ENCODE data around the gene SLC17A7.

SLC17A7 gene

GRCh38 chr19:49425922-49426592 is 15.3 kb downstream of the SLC17A7 start:
- no peak for DNase-seq

GRCh38 chr19:49425178-49425577 is 16.1 kb downstream of the SLC17A7 start, which contains the start of gene GFY:
GFY (plus strand) TSS chr19:49425388; CDS start chr19:49426431, 1,043 bp downstream.
- no peak for DNase-seq

GRCh38 chr19:49423985-49424303 is 17.4 kb downstream of the SLC17A7 start:
- peak in 1 of 2 donors; percentile 58 for DNase-seq

- no peak for DNase-seq
These were observed 18.0 kb downstream of the SLC17A7 start, which contains the start of gene PTH2 for GRCh38 chr19:49423071-49423984. PTH2 (minus strand) TSS chr19:49423441; CDS start chr19:49423339, 102 bp downstream.

- peak; percentile 37 to 55 for DNase-seq
These were observed 18.8 kb downstream of the SLC17A7 start for GRCh38 chr19:49422407-49423070.

GRCh38 chr19:49421878-49422202 is 19.5 kb downstream of the SLC17A7 start:
- DNase-seq, result no peak

GRCh38 chr19:49421039-49421877 is 20.1 kb downstream of the SLC17A7 start:
- DNase-seq, result peak; percentile 41 to 48

GRCh38 chr19:49420227-49420626 is 21.1 kb downstream of the SLC17A7 start:
- DNase-seq, result no peak

GRCh38 chr19:49419173-49419572 is 22.2 kb downstream of the SLC17A7 start:
- DNase-seq, result no peak

GRCh38 chr19:49418511-49418910 is 22.8 kb downstream of the SLC17A7 start:
- no peak for DNase-seq

GRCh38 chr19:49417088-49417487 is 24.2 kb downstream of the SLC17A7 start:
- no peak for DNase-seq

- DNase-seq, result no peak
These were observed 25.5 kb downstream of the SLC17A7 start for GRCh38 chr19:49415810-49416200.

- DNase-seq, result no peak
These were observed 26.1 kb downstream of the SLC17A7 start for GRCh38 chr19:49415102-49415809.

GRCh38 chr19:49414256-49414655 is 27.1 kb downstream of the SLC17A7 start:
- DNase-seq, result no peak

- DNase-seq, result no peak
These were observed 28.0 kb downstream of the SLC17A7 start for GRCh38 chr19:49413348-49413747.

- DNase-seq, result no peak
These were observed 29.5 kb downstream of the SLC17A7 start for GRCh38 chr19:49411681-49412326.

- DNase-seq, result peak; percentile 44 to 51
These were observed 31.8 kb downstream of the SLC17A7 start for GRCh38 chr19:49409441-49410029.

- DNase-seq, result no peak
These were observed 32.4 kb downstream of the SLC17A7 start for GRCh38 chr19:49408816-49409440.

GRCh38 chr19:49407482-49408015 is 33.8 kb downstream of the SLC17A7 start:
- DNase-seq, result no peak

GRCh38 chr19:49407079-49407478 is 34.2 kb downstream of the SLC17A7 start:
- DNase-seq, result no peak
